Heart left ventricle (tissue), 16 donors: ENCODE results near the gene ATP13A4. TPM values are rescaled to one million over a fixed set of nuclear protein-coding genes. Genes with fewer than 3 reads are reported as not detected.
"Not testable (repeated sequence)": the region's sequence is repeated elsewhere in the genome, so short reads cannot be mapped to it uniquely, and the experiment has no call there.

Source experiments
- ATAC-seq, 4 donors: fragments of 200-7000 bp; cut with Tn5 transposase; one replicate each; pipeline ENCODE4 v1.9.1; 2020 to 2022; ENCODE audit warnings: moderate library complexity in 4 of 4, mild to moderate bottlenecking in 3 of 4, moderate number of reproducible peaks in 1 of 4
- DNase-seq, 5 donors: peaks; one replicate each; pipeline ENCODE4 v3.0.0-alpha.2; 2020
- H3K27ac ChIP-seq, 12 donors: fragments of 200-600 bp; sonication (generic) in 4 of 12; one replicate each; pipeline versions ENCODE4 v1.5.0 to v1.8.0; 2016 to 2022; ENCODE audit warnings: mild to moderate bottlenecking in 2 of 12
- H3K27me3 ChIP-seq, 9 donors: fragments of 200-600 bp; sonication (generic) in 2 of 9; one replicate each; pipeline versions ENCODE4 v1.5.1 to v1.8.0; 2016 to 2022; ENCODE audit warnings: mild to moderate bottlenecking in 3 of 9
- H3K36me3 ChIP-seq, 9 donors: fragments of 200-600 bp; sonication (generic) in 2 of 9; one replicate each; pipeline versions ENCODE4 v1.5.0 to v1.8.0; 2018 to 2022; ENCODE audit warnings: mild to moderate bottlenecking in 2 of 9
- H3K4me1 ChIP-seq, 12 donors: fragments of 200-600 bp; sonication (generic) in 4 of 12; one replicate each; pipeline versions ENCODE4 v1.5.0 to v1.8.0; 2016 to 2022; ENCODE audit warnings: mild to moderate bottlenecking in 3 of 12
- H3K4me3 ChIP-seq, 12 donors: fragments of 200-600 bp; sonication (generic) in 4 of 12; one replicate each; pipeline versions ENCODE4 v1.5.0 to v1.8.0; 2017 to 2022; ENCODE audit warnings: mild to moderate bottlenecking in 9 of 12, moderate library complexity in 4 of 12
- H3K9me3 ChIP-seq, 12 donors: fragments of 200-600 bp; sonication (generic) in 4 of 12; one replicate each; pipeline versions ENCODE4 v1.5.0 to v1.8.0; 2016 to 2022; ENCODE audit warnings: mild to moderate bottlenecking in 1 of 12
- POLR2A ChIP-seq, 2 donors: fragments of 450-650 bp; IDR thresholded peaks; one replicate each; pipeline ENCODE4 v1.6.1; 2017; ENCODE audit warnings: antibody characterized with exemption in 2 of 2, mild to moderate bottlenecking in 2 of 2, moderate library complexity in 2 of 2
- WGBS, 4 donors: extraction: QIAGEN DNeasy Blood & Tissue Kit in 2 of 4; methylation state at CpG; one replicate each; pipeline versions ENCODE4 v1.1.5 to v1.1.7; 2013 to 2018; 5-methylcytosine and 5-hydroxymethylcytosine counted together
- intact Hi-C, 10 donors: fragments of 100-400 bp; cut with DNase I; formaldehyde crosslinking; loops; one replicate each; pipeline versions ENCODE4 v1.11.1 to v1.14.2; 2022
- polyA plus RNA-seq, 2 donors: library from polyadenylated mRNA; stranded (reverse); fragments of 200-250 nt; gene quantifications; one replicate each; pipeline ENCODE4 v1.2.3, GENCODE V29; 2013
- total RNA-seq, 9 donors: library from RNA; depleted of rRNA in 2 of 9; stranded (reverse); fragments of >200 nt in 2 of 9; fragmentation: NEBNext Ultra II Directional in 3 of 9; extraction: Animal tissue kit (Norgen Biotek cat#: 25700) in 3 of 9; gene quantifications; one replicate each; pipeline versions ENCODE4 v1.1.0 to v1.2.4, GENCODE V29; 2016 to 2023
- TF ChIP-seq, protein P1 (sequence below), 12 donors: fragments of 200-600 bp; sonication (generic) in 4 of 12; IDR thresholded peaks; one replicate each; pipeline versions ENCODE4 v1.5.0 to v1.8.0; 2018 to 2022; ENCODE audit warnings: antibody characterized with exemption in 12 of 12, mild to moderate bottlenecking in 5 of 12
- donor health status: ischemic (EF 13 %, LVEDD 7.1; RV severe dilation, severe dysfunction).
- donor health status: healthy with polysubstance abuse.
- donor health status: DM: no; HTN: yes; CAD: no.
- donor health status: DM: no; HTN: no; CAD: no.
- donor health status: ischemic (EF 25% LVEDD 6.9; RV normal size, moderate dysfunction).
- donor health status: ischemic (EF 25% LVEDD 5.7; RV mildly dilated, moderate dysfunction).
- donor health status: healthy.
- donor health status: DM: yes; HTN: yes; CAD: no.
- donor health status: ischemic (EF 35%, LVEDD 5.7; RV mildly dilated, moderate dysfunction).
- donor health status: nonischemic (EF 11% LVEDD 7.7; RV severe dilation, severe dysfunction).
- donor health status: DM: yes; HTN: yes; CAD: no.
- donor health status: PGD.
- donor health status: ischemic (EF 29% LVEDD 5.4; RV normal size, mild dysfunction).
- donor health status: nonischemic (EF 23%, LVEDD 6.1; RV moderate dilation, normal function).

The ATP13A4 gene
- total and polyA plus RNA-seq, 11 donors: 0.48 to 0.97 (median 0.51) TPM; not detected in 8

DNA sequence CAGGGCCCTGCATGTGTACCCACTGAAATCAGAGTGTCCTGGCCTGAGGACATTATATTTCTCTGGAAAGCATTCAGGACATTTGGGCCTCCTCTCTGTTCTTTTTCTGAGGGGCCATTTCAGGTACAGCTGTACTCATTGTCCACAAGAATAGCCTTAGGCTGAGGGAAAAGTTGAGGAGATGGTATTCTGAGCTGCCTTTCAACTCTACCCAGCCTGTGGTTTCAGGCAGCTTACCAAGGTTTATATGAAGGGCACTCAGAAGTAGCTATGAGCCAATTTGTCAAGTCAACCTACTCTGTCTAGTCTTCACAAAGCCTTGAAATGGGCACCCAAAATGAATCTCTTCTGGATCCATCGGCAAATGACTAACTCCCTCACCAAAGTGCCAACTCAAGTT is 9.4 kb downstream of the ATP13A4 start:
- WGBS, 4 donors: 88 to 100% (median 96%) methylated on average over 1 of the region's 1 CpG
- H3K4me1 ChIP-seq: no peaks in the 10 kb centered on the region
- H3K4me3 ChIP-seq: no peak overlapping the region
- no peak for DNase-seq
- H3K9me3 ChIP-seq: peaks cover 0 to 17% (median 0%) of the 10 kb centered on the region in 12 donors
- H3K27me3 ChIP-seq: no peaks in the 10 kb centered on the region
- no peak for ATAC-seq
- no peaks in the 10 kb centered on the region for H3K36me3 ChIP-seq
- TF ChIP-seq, protein P1, sequence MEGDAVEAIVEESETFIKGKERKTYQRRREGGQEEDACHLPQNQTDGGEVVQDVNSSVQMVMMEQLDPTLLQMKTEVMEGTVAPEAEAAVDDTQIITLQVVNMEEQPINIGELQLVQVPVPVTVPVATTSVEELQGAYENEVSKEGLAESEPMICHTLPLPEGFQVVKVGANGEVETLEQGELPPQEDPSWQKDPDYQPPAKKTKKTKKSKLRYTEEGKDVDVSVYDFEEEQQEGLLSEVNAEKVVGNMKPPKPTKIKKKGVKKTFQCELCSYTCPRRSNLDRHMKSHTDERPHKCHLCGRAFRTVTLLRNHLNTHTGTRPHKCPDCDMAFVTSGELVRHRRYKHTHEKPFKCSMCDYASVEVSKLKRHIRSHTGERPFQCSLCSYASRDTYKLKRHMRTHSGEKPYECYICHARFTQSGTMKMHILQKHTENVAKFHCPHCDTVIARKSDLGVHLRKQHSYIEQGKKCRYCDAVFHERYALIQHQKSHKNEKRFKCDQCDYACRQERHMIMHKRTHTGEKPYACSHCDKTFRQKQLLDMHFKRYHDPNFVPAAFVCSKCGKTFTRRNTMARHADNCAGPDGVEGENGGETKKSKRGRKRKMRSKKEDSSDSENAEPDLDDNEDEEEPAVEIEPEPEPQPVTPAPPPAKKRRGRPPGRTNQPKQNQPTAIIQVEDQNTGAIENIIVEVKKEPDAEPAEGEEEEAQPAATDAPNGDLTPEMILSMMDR (IDR thresholded peaks at IDR 0.05): no peak
- no peak for TF ChIP-seq POLR2A (IDR thresholded peaks at IDR 0.05)
- H3K27ac ChIP-seq: no peak overlapping the region
- intact Hi-C loops: no loop called here

DNA sequence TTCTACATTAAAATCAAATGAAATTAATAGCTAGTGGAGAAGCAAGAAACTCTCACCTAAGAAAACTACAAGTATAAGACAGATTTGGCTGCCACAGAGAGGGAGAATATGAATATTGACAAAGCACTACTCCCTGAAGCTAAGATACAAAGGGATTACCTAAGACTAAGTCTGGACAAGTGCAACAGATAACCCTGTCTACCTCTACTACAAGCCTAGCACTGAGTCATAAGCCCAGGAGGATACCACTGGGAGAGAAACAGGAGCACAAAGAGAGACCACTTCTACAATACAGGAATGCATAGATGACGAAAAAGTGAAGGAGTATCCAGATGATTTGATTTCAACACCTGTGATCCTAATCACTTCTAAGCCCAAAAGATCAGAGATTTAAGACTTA is 10.4 kb downstream of the ATP13A4 start:
- peaks cover 0 to 17% (median 0%) of the 10 kb centered on the region in 12 donors for H3K9me3 ChIP-seq
- H3K4me3 ChIP-seq: no peak overlapping the region
- H3K27ac ChIP-seq: no peak overlapping the region
- no peak for DNase-seq
- H3K27me3 ChIP-seq: no peaks in the 10 kb centered on the region
- H3K4me1 ChIP-seq: no peaks in the 10 kb centered on the region
- 62 to 73% (median 69%) methylated on average over 1 of the region's 1 CpG for WGBS, 4 donors
- H3K36me3 ChIP-seq: no peaks in the 10 kb centered on the region
- intact Hi-C loops: no loop called here
- no peak for ATAC-seq
- TF ChIP-seq, protein P1 (IDR thresholded peaks at IDR 0.05): no peak
- no peak for TF ChIP-seq POLR2A (IDR thresholded peaks at IDR 0.05)

DNA sequence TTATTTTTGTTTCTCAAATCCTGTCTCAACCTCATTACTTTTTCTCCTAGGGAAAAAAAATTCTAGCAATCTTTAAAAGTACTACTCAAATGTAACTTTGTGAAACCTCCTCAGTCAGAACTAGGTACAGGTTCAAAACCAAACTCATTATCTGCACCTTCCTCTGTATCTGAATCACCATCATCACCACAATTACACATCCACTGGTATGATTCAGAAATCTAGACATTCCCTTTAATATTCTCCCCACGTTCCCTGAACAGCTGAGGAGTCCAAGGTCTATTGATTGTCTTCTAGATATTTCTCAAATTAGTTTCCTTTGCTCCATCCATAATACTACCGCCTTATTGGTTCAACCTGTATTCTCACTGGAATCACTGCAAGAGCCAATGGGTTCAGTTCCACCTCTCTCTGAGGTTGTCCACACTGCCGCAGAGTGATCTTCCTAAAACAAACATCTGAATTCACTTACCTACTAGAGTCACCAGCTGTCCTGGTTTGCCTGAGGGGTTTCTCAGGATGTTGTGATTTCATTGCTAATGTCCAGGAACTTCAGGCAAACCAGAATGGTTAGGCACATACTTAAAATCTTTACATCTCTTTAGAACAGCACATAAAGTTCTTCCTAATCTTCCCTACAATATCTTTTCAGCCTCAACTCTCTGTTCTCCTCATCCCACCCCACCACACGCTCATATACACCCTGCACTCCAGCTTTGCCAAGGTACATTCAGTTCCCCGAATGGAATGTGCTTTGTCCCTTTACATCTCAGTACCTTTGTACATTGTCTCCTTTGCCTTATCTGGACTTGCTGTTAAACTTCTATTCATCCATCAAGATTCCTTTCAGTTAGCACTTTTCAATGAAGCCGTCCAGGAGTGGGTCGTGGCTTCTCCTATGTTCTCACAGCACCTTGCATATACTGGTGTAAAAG is 24.2 kb downstream of the ATP13A4 start:
- ATAC-seq (no peak), DNase-seq (no peak)
- Histone ChIP-seq H3K4me1 (no peaks in the 10 kb centered on the region), H3K27ac (no peak overlapping the region), H3K36me3 (no peaks in the 10 kb centered on the region), H3K27me3 (peaks cover 0 to 3% (median 0%) of the 10 kb centered on the region in 9 donors), H3K9me3 (no peaks in the 10 kb centered on the region), H3K4me3 (no peak overlapping the region)
- intact Hi-C loops: no loop called here
- no peak for TF ChIP-seq POLR2A (IDR thresholded peaks at IDR 0.05)
- TF ChIP-seq, protein P1 (IDR thresholded peaks at IDR 0.05): no peak
- 80 to 88% (median 83%) methylated on average over 7 of the region's 7 CpGs for WGBS, 4 donors

DNA sequence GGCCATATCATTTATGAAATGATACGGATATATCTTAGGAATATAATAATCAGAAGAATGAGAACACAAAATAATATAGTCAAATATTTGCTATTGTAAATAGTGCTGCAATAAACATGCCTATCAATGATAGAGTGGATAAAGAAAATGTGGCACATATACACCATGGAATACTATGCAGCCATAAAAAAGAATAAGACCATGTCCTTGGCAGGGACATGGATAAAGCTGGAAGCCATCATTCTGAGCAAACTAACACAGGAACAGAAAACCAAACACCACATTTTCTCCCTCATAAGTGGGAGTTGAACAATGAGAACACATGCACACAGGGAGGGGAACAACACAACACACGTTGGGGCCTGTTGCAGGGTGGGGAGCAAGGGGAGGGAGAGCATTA is 28.6 kb downstream of the ATP13A4 start:
- WGBS, 4 donors: 87 to 89% (median 87%) methylated on average over 2 of the region's 2 CpGs
- ATAC-seq, intact Hi-C loops: not testable (repeated sequence)

More for the DNA sequence above, 28.6 kb downstream of the ATP13A4 start:
- H3K27me3 ChIP-seq, H3K4me3 ChIP-seq, H3K27ac ChIP-seq, DNase-seq, H3K9me3 ChIP-seq, H3K4me1 ChIP-seq, H3K36me3 ChIP-seq: not testable (repeated sequence)
